ENCODE measurements around the gene USF3.

The USF3 gene

GRCh38 chr3:113698213-113698742 lies 1.8 kb upstream of the USF3 start:
- in situ Hi-C loops (cut with HindIII; ENCODE audit: low sequenced_read_pairs): no loop called here
- DNase-seq (ENCODE audit: low read depth): no peak
- H3K4me3 ChIP-seq (ENCODE audit: low read depth, low read length): no peak overlapping the region
- no peak for TF ChIP-seq CTCF (IDR thresholded peaks at IDR 0.05; ENCODE audit: low read depth, low read length, missing control alignments)

- no peak for DNase-seq (ENCODE audit: low read depth)
- in situ Hi-C loops (cut with HindIII; ENCODE audit: low sequenced_read_pairs): no loop called here
- no peak for TF ChIP-seq CTCF (IDR thresholded peaks at IDR 0.05; ENCODE audit: low read depth, low read length, missing control alignments)
- peak overlapping the region; percentile 73 for H3K4me3 ChIP-seq (ENCODE audit: low read depth, low read length)
Measured at GRCh38 chr3:113697500-113698090, 1.2 kb upstream of the USF3 start.

- in situ Hi-C loops (cut with HindIII; ENCODE audit: low sequenced_read_pairs): no loop called here
- no peak for TF ChIP-seq CTCF (IDR thresholded peaks at IDR 0.05; ENCODE audit: low read depth, low read length, missing control alignments)
Measured at GRCh38 chr3:113696658-113697499, 437 bp upstream of the USF3 start.

GRCh38 chr3:113695431-113695785 lies 1.0 kb downstream of the USF3 start:
- DNase-seq (ENCODE audit: low read depth): no peak
- in situ Hi-C loops (cut with HindIII; ENCODE audit: low sequenced_read_pairs): no loop called here
- TF ChIP-seq CTCF (IDR thresholded peaks at IDR 0.05; ENCODE audit: low read depth, low read length, missing control alignments): no peak
- H3K4me3 ChIP-seq (ENCODE audit: low read depth, low read length): peak overlapping the region; percentile 73

More at GRCh38 chr3:113696658-113697499, 437 bp upstream of the USF3 start:
- peak overlapping the region; percentile 73 for H3K4me3 ChIP-seq (ENCODE audit: low read depth, low read length)
- peak; percentile 98 for DNase-seq (ENCODE audit: low read depth)

GRCh38 chr3:113690482-113690881 lies 6.0 kb downstream of the USF3 start:
- no peak overlapping the region for H3K4me3 ChIP-seq (ENCODE audit: low read depth, low read length)
- in situ Hi-C loops (cut with HindIII; ENCODE audit: low sequenced_read_pairs): no loop called here
- no peak for DNase-seq (ENCODE audit: low read depth)
- no peak for TF ChIP-seq CTCF (IDR thresholded peaks at IDR 0.05; ENCODE audit: low read depth, low read length, missing control alignments)

- TF ChIP-seq CTCF (IDR thresholded peaks at IDR 0.05; ENCODE audit: low read depth, low read length, missing control alignments): no peak
- in situ Hi-C loops (cut with HindIII; ENCODE audit: low sequenced_read_pairs): no loop called here
- H3K4me3 ChIP-seq (ENCODE audit: low read depth, low read length): no peak overlapping the region
- DNase-seq (ENCODE audit: low read depth): no peak
Measured at GRCh38 chr3:113685956-113686721, 10.3 kb downstream of the USF3 start.

Measured in astrocyte of the cerebellum (primary cell).